GM12801 (cell line): ENCODE measurements around the gene NFS1.

ENCODE experiments used
- CTCF ChIP-seq: IDR thresholded peaks from one replicate; pipeline ENCODE4 v1.5.1; 2011; ENCODE audit warnings: control low read depth; ENCODE audit not compliant: insufficient read length; ENCODE audit errors: extremely low read depth

Gene NFS1

GRCh38 chr20:35711588-35712209 is 12.5 kb upstream of the NFS1 start:
- TF ChIP-seq CTCF = no peak

- TF ChIP-seq CTCF = no peak
These were observed 11.9 kb upstream of the NFS1 start for GRCh38 chr20:35710884-35711587.

- no peak for TF ChIP-seq CTCF
These were observed 10.9 kb upstream of the NFS1 start for GRCh38 chr20:35710039-35710438.

GRCh38 chr20:35709259-35709658 is 10.1 kb upstream of the NFS1 start:
- TF ChIP-seq CTCF = no peak

GRCh38 chr20:35708502-35708901 is 9.3 kb upstream of the NFS1 start:
- no peak for TF ChIP-seq CTCF

- no peak for TF ChIP-seq CTCF
These were observed 5.5 kb upstream of the NFS1 start for GRCh38 chr20:35704514-35705261.

- no peak for TF ChIP-seq CTCF
These were observed 3.9 kb upstream of the NFS1 start for GRCh38 chr20:35702824-35703695.
